NCI-H460 (cell line): Measurements from ENCODE around the gene TRIM65. TPM values are rescaled to one million over a fixed set of nuclear protein-coding genes. Genes with fewer than 3 reads are reported as not detected.

Experiments
- DNase-seq: peaks from one replicate; pipeline ENCODE4 v3.0.0-alpha.2; 2016; ENCODE audit warnings: low read depth; ENCODE audit errors: extremely low read depth
- total RNA-seq: library from RNA; depleted of rRNA; stranded (reverse); fragments of >200 nt; shearing (Covaris generic); gene quantifications from 2 replicates; pipeline ENCODE4 v1.2.3, GENCODE V29; 2014; rRNA removed

TRIM65 gene
- total RNA-seq, 1 experiment from 2014 or later, result 32.0 TPM

DNA sequence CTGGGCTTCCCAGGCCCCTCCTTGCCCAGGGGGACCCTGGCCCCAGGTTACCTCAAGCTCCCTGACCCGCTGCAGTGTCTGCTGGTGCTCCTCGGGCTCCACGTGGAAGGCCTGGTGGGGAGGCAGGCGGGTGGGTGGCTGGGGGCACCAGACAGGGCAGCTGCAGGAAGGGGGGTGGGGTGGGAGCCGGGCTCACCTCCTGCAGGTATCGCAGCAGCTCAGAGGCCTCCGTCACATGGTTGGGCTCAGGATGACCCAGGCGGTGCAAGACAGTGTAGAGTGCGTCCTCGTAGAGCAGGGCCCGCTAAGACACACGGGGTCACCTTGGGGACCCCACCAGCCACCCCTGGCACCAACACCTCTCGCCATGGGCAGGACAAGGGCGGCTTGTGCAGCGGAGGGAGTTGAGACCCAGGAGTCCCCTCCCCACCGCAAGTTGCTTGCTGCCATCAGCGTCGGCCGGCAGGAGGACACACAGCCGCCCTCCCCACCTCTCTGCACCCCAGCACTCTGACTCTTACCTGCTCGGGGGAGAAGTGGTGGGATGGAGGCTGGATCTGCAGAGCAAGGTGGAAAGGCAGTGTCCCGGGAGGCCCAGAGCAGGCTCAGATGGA lies 53.7 kb downstream of the TRIM65 start:
- no peak for DNase-seq

- no peak for DNase-seq
These were observed 54.3 kb downstream of the TRIM65 start for GRCh38 chr17:75842411-75842810.

GRCh38 chr17:75840799-75841164 lies 56.0 kb downstream of the TRIM65 start:
- DNase-seq, result no peak

DNA sequence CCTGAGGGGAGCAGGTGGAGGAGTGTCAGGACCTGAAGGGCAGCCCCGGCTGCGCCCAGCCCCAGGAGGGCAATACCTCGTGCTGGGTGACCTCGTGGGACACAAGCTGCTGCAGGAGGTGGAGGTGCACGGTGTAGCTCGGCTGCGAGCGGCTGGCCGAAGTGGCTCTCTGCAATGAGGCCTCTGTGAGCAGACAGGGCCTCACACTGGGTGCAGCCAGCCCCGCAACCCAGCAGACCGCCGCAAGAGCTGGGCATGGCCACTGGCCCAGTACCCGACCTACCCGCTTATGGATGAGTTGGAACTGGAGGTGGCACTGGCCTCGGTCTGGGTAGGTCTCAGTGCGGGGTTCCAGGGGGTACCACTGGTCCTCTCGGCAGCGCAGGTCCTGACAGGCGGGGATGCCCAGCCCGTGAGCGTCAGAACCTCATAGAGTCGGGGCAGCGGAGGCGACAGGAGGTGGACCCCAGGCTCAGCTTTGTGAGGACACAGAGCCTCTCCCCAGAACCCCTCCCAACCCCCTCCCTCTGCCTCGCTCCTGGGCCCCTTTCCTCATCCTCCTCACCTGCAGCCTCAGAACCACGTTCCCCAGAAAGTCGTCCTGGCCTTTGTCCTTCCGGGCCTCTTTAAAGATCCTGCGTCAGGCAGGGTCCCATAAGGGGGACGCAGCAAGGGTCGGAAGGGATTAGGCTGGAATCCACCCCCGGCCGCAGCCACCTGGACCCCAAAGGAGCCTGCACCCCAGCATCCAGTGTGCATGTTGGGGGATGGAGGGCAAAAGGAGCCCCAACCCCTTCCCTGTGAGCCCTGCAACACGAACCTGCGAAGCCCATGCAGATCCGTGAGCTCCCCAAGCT lies 56.6 kb downstream of the TRIM65 start:
- DNase-seq, result no peak

Other genes starting within 250 kb of the TRIM65 start
- gene RECQL5, start 229.8 kb downstream of the TRIM65 start, total RNA-seq, result 23.5 and 25.5 TPM in 2 replicates
- gene SAP30BP, start 229.6 kb downstream of the TRIM65 start, total RNA-seq, result 57.3 and 62.1 TPM in 2 replicates
- 14.5 and 18.0 TPM in 2 replicates for gene ITGB4, start 175.5 kb downstream of the TRIM65 start, total RNA-seq
- 21.6 and 23.1 TPM in 2 replicates for gene GALK1, start 131.8 kb downstream of the TRIM65 start, total RNA-seq
- gene UNK, start 112.1 kb downstream of the TRIM65 start, total RNA-seq, result 25.8 and 33.8 TPM in 2 replicates
- 0.57 and 0.66 TPM in 2 replicates for gene UNC13D, start 52.5 kb downstream of the TRIM65 start, total RNA-seq
- gene WBP2, start 41.6 kb downstream of the TRIM65 start, total RNA-seq, result 32.0 and 36.7 TPM in 2 replicates
- gene TRIM47, start 18.4 kb downstream of the TRIM65 start, total RNA-seq, result 38.0 and 50.4 TPM in 2 replicates
- gene MRPL38, start 7.9 kb upstream of the TRIM65 start, total RNA-seq, result 42.6 and 43.0 TPM in 2 replicates
- gene FBF1, start 44.1 kb upstream of the TRIM65 start, total RNA-seq, result 6.8 and 9.1 TPM in 2 replicates
- gene ACOX1, start 82.2 kb upstream of the TRIM65 start, total RNA-seq, result 24.9 and 28.4 TPM in 2 replicates
- 18.2 and 18.9 TPM in 2 replicates for gene TEN1, start 82.3 kb upstream of the TRIM65 start, total RNA-seq
- 4.8 and 7.7 TPM in 2 replicates for gene CDK3, start 103.9 kb upstream of the TRIM65 start, total RNA-seq
- gene EVPL, start 130.4 kb upstream of the TRIM65 start, total RNA-seq, result 8.0 and 8.6 TPM in 2 replicates
- gene SRP68, start 175.6 kb upstream of the TRIM65 start, total RNA-seq, result 31.7 and 34.9 TPM in 2 replicates
- gene GALR2, start 177.8 kb upstream of the TRIM65 start, total RNA-seq, result not detected in 2 replicates
- 0.10 TPM in 1 of 2 replicates, not detected in the other for gene ZACN, start 182.2 kb upstream of the TRIM65 start, total RNA-seq
- gene EXOC7, start 206.8 kb upstream of the TRIM65 start, total RNA-seq, result 54.6 and 56.7 TPM in 2 replicates
- gene FOXJ1, start 244.3 kb upstream of the TRIM65 start, total RNA-seq, result not detected in 2 replicates